NCI-H524 (cell line): ENCODE data around the gene ALG8.
"Not testable (repeated sequence)": the region's sequence is repeated elsewhere in the genome, so short reads cannot be mapped to it uniquely, and the experiment has no call there.

ENCODE experiments used
- DNase-seq, 2 experiments: peaks; one replicate each; lab custom pipeline; 2025; lab: John Stamatoyannopoulos, UW

Gene ALG8

GRCh38 chr11:78139422-78140391 is at the start of gene ALG8:
ALG8 (minus strand) TSS chr11:78139626; CDS start chr11:78139588, 38 bp downstream.
- DNase-seq: peak; percentile 84 to 91

DNA sequence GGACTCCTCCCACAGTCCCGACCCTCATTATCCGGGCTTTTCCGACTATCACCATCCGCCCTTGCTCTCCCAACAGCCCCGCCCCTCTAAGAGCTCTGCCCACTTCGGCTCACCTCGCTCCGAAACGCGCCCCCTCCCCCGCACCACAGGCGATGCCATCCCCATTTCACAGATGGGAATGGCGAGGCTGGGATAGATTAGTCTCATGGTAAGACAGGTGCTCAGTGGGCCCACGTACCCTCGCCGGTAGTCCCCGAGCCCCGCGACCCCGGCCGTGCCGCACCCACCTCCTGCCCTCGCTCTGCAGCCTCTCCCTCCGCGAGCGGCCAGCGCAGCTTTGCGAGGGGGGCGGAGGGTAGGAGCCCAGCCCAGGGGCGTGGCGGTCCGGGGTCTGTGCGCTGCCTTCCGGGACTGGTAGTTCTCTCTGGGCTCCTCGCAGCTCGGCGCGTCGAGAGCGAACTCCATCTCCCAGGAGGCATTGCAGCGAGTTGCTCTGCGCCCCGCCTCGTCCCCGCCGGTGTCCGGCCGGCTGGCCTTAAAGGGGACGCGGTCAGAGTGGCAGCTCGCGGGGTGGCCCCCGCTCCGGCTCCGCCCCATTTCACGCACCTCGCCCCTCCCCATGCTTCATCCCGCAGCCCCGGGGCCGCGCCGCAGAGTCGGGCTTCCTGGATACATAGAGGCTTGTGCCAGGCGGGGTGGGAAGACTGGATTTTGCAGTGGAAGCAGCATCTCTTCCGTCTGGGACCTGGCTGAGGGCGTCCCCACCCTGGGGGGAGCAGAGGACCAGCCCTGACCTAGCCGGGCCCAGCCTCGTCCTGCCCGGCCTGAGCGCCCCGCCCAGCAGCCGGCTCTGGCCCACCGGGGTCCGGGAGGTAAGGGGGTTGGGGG is 49.1 kb upstream of the ALG8 start, which contains the start of the genes KCTD21 and USP35:
TSS of gene KCTD21 (minus strand) at position 341 of the 888 bp plus-strand sequence. CDS start 14,072 bp downstream, outside the sequence.
TSS of gene USP35 (plus strand) at position 634 of the 888 bp plus-strand sequence. CDS start 7,327 bp downstream, outside the sequence.
- peak; percentile 76 to 91 for DNase-seq

GRCh38 chr11:78187366-78188285 is 48.2 kb upstream of the ALG8 start:
- DNase-seq: peak in 1 of 2 experiments; percentile 44

- DNase-seq: no peak
Measured at GRCh38 chr11:78181185-78181584, 41.8 kb upstream of the ALG8 start.

GRCh38 chr11:78180751-78181150 is 41.3 kb upstream of the ALG8 start:
- DNase-seq: no peak

GRCh38 chr11:78179459-78180071 is 40.1 kb upstream of the ALG8 start:
- DNase-seq: no peak

- no peak for DNase-seq
Measured at GRCh38 chr11:78177216-78177615, 37.8 kb upstream of the ALG8 start.

GRCh38 chr11:78176605-78177141 is 37.2 kb upstream of the ALG8 start:
- DNase-seq: no peak

GRCh38 chr11:78175862-78176261 is 36.4 kb upstream of the ALG8 start:
- not testable (repeated sequence) for DNase-seq

GRCh38 chr11:78171951-78172350 is 32.5 kb upstream of the ALG8 start:
- DNase-seq: no peak

DNA sequence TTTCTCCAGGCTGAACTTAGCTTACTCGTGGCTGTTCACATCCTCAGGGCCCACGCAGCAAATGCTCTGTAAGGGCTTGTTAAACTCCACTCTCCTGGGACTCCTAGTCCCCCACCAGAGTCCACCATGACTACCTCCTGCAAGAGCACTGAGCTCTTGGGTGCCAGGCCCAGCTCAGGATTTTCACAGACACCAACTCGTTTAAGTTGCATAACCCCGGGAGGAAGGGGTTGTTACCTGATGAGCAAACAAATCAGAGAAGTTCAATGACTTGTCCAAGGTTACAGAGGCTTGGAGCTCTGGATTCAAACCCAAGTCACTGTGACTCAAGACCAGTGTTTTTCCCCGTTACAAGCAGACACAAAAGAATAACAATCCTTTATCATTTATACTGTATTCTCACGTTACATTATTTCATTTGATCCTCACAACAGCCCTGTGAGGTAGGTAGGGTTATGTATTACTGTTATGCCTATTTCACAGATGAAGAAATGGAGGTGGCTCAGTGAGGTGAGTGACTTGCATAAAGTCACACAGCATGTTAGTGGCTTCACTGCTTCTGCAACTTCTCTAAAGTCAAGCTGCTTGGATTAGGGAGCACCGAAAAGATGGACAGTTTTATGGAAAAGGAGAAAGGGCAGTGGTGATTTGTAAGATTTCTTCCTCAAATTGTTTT is 31.6 kb upstream of the ALG8 start:
- DNase-seq: no peak

DNA sequence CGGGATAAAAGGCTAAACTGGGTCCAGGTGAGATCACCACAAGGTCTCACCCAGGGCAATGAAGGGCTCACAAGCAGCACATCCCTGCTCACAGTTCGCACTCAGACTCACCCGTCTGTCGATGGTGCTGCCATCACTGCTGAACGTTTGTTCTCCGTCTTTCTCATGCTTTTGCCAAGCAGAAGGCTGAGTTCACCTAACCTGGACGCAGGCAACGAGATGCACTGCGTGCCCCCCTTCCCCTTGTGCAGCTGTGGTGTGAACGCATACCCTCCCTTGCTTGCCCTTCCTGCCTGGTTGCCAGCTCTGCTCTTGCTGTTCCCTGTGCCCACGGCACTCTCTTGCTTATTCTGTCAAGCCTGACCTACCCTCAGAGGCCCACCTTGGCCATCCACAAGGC is 31.0 kb upstream of the ALG8 start:
- DNase-seq: no peak

GRCh38 chr11:78168539-78169477 is 29.4 kb upstream of the ALG8 start:
- DNase-seq: no peak

GRCh38 chr11:78166855-78167469 is 27.5 kb upstream of the ALG8 start:
- DNase-seq: no peak

DNA sequence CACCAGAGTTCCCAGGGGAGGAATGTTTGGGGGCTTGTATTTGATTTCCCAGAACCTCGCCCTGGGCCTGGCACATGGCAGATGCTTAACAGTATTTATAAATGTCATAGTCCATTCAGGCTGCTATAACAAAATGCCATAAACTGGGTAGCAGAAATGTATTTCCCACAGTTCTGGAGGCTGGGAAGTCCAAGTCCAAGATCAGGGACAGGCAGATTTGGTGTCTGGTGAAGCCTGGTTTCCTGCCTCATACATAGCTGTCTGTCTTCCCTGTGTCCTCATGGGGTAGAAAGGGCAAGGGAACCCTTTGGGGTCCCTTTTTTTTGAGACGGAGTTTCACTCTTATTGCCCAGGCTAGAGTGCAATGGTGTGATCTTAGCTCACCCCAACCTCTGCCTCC is 25.0 kb upstream of the ALG8 start:
- DNase-seq: no peak

GRCh38 chr11:78163828-78164227 is 24.4 kb upstream of the ALG8 start:
- DNase-seq: no peak

DNA sequence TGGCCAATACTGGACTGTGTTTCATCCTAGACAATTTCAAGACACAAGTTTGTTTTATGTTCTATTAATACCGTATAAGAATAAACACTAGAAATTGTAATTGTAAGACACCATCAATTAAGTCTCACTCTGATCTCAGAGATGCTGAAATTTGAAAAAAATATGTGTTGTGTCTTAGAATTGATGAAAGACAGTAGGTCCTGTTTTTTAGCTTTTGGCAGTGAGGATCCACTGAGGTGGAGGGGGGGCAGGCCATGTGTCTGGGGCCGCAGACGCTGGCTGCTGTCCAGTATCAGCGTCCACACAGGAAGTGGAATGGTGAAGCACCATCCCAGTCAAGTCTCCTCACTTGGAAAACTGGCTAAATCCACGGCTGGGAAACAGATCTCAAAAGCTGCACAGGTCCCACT is 22.5 kb upstream of the ALG8 start:
- DNase-seq: no peak

DNA sequence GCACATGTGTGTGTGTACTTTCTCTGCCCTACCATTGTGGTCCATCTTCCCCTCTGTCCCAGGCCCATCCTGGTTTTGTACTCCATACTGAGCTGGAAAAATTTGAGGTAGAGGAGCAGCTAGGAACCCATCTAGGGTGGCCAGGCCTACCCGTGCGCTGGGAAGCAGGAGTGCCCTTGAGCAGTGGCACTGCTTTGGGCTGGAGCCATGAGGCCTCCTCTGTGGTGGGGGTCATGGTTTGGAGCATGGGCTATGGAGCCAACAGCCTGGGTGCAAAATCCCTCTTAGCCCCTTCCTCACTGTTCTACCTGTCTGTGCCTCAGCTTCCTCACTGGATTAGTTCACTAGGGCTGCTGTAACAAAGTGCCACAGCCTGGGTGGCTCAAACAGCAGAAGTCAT is 21.9 kb upstream of the ALG8 start:
- no peak for DNase-seq
